Endodermal cell (in vitro differentiated cells): ENCODE data around the gene RGL1. TPM values are rescaled to one million over a fixed set of nuclear protein-coding genes. Genes with fewer than 3 reads are reported as not detected.

Experiments
- DNase-seq: peaks from one replicate; pipeline ENCODE4 v3.0.0-alpha.2; 2017
- H3K27ac ChIP-seq: 2 replicates; pipeline ENCODE4 v1.5.1; 2013; ENCODE audit warnings: mild to moderate bottlenecking, low read depth, low read length, moderate library complexity
- H3K27me3 ChIP-seq: 2 replicates; pipeline ENCODE4 v1.6.1; 2013; ENCODE audit warnings: mild to moderate bottlenecking, low read length, moderate library complexity; ENCODE audit not compliant: insufficient read depth, control insufficient read depth, poor library complexity, severe bottlenecking
- H3K36me3 ChIP-seq: 2 replicates; pipeline ENCODE4 v1.7.0; 2013; ENCODE audit warnings: mild to moderate bottlenecking, low read length, moderate library complexity; ENCODE audit not compliant: control insufficient read depth, insufficient read depth
- H3K4me1 ChIP-seq: one replicate; pipeline ENCODE4 v1.7.0; 2013; ENCODE audit warnings: low read length; ENCODE audit not compliant: control insufficient read depth, insufficient read depth
- H3K4me3 ChIP-seq: 2 replicates; pipeline ENCODE4 v1.5.1; 2013; ENCODE audit warnings: mild to moderate bottlenecking, low read length, moderate library complexity
- H3K9ac ChIP-seq: 2 replicates; pipeline ENCODE4 v1.6.1; 2013; ENCODE audit warnings: mild to moderate bottlenecking, low read length, moderate library complexity; ENCODE audit not compliant: poor library complexity, severe bottlenecking; ENCODE audit errors: extremely low read depth
- H3K9me3 ChIP-seq: 2 replicates; pipeline ENCODE4 v1.6.1; 2013; ENCODE audit warnings: mild to moderate bottlenecking, low read length, moderate library complexity; ENCODE audit not compliant: control insufficient read depth
- H3K27ac Mint-ChIP-seq: 2 replicates; pipeline ENCODE4 v1.8.0; 2020; ENCODE audit warnings: mixed read lengths
- H3K27me3 Mint-ChIP-seq: 2 replicates; pipeline ENCODE4 v1.8.0; 2021; ENCODE audit warnings: mild to moderate bottlenecking, mixed read lengths; ENCODE audit not compliant: insufficient read depth
- H3K36me3 Mint-ChIP-seq: 2 replicates; pipeline ENCODE4 v1.8.0; 2020; ENCODE audit warnings: low read depth, mixed read lengths
- H3K4me1 Mint-ChIP-seq: 2 replicates; pipeline ENCODE4 v1.8.0; 2020; ENCODE audit warnings: mixed read lengths
- H3K4me3 Mint-ChIP-seq: 2 replicates; pipeline ENCODE4 v1.8.0; 2020; ENCODE audit warnings: mild to moderate bottlenecking, moderate library complexity, mixed read lengths
- H3K9me3 Mint-ChIP-seq: 2 replicates; pipeline ENCODE4 v1.8.0; 2020; ENCODE audit warnings: mild to moderate bottlenecking, mixed read lengths
- CTCF ChIP-seq: fragments of 200-600 bp; sonication (generic); conservative IDR thresholded peaks from 2 replicates; pipeline ENCODE4 v1.5.0; 2021; ENCODE audit warnings: antibody characterized with exemption, mild to moderate bottlenecking
- WGBS, 2 experiments: methylation state at CpG; one replicate each; pipeline versions ENCODE4 v1.1.5 to v1.1.7; 2013; ENCODE audit warnings: missing lambda C conversion rate in 2 of 2, mixed read lengths in 1 of 2; ENCODE audit not compliant: insufficient coverage in 1 of 2, insufficient read length in 1 of 2; 5-methylcytosine and 5-hydroxymethylcytosine counted together
- total RNA-seq, 2 donors: library from RNA; stranded (reverse); fragmentation: NEBNext Ultra II Directional in 1 of 2; extraction: Animal tissue kit (Norgen Biotek cat#: 25700) in 1 of 2; gene quantifications; 2 replicates in 1 of 2; 3 replicates in 1 of 2; pipeline ENCODE4 v1.2.1, GENCODE V29; 2021

RGL1 gene
- total RNA-seq, 2 donors from 2014 or later: 0.15 to 2.6 TPM

GRCh38 chr1:183936009-183936408 is 131.1 kb downstream of the RGL1 start:
- H3K36me3 ChIP-seq: no peaks in the 10 kb centered on the region
- no peak overlapping the region for H3K4me3 ChIP-seq
- no peaks in the 10 kb centered on the region for H3K9me3 Mint-ChIP-seq
- no peaks in the 10 kb centered on the region for H3K9me3 ChIP-seq
- no peaks in the 10 kb centered on the region for H3K36me3 Mint-ChIP-seq
- H3K27me3 Mint-ChIP-seq: peaks cover 4% of the 10 kb centered on the region
- no peak overlapping the region for H3K4me3 Mint-ChIP-seq
- no peaks in the 10 kb centered on the region for H3K4me1 ChIP-seq
- no peak for TF ChIP-seq CTCF
- H3K27ac Mint-ChIP-seq: no peak overlapping the region
- H3K27ac ChIP-seq: no peak overlapping the region
- DNase-seq: no peak
- no peaks in the 10 kb centered on the region for H3K27me3 ChIP-seq
- no peaks in the 10 kb centered on the region for H3K4me1 Mint-ChIP-seq
- no peak overlapping the region for H3K9ac ChIP-seq
- WGBS, 2 experiments: 94 to 97% methylated on average over 6 to 7 of the region's 7 CpGs

GRCh38 chr1:183936791-183937190 is 131.9 kb downstream of the RGL1 start:
- no peaks in the 10 kb centered on the region for H3K9me3 ChIP-seq
- no peak overlapping the region for H3K27ac Mint-ChIP-seq
- H3K27me3 ChIP-seq: no peaks in the 10 kb centered on the region
- TF ChIP-seq CTCF: no peak
- H3K9ac ChIP-seq: no peak overlapping the region
- no peak overlapping the region for H3K27ac ChIP-seq
- peaks cover 9% of the 10 kb centered on the region for H3K27me3 Mint-ChIP-seq
- no peak overlapping the region for H3K4me3 Mint-ChIP-seq
- no peaks in the 10 kb centered on the region for H3K4me1 Mint-ChIP-seq
- no peaks in the 10 kb centered on the region for H3K36me3 ChIP-seq
- no peak overlapping the region for H3K4me3 ChIP-seq
- no peaks in the 10 kb centered on the region for H3K36me3 Mint-ChIP-seq
- no peaks in the 10 kb centered on the region for H3K9me3 Mint-ChIP-seq
- H3K4me1 ChIP-seq: no peaks in the 10 kb centered on the region
- WGBS, 2 experiments: 97 to 100% methylated on average over 4 to 7 of the region's 7 CpGs
- DNase-seq: peak; percentile 33

GRCh38 chr1:183937611-183938010 is 132.7 kb downstream of the RGL1 start:
- Histone ChIP-seq H3K36me3 (no peaks in the 10 kb centered on the region), H3K4me3 (no peak overlapping the region), H3K27ac (no peak overlapping the region), H3K9me3 (no peaks in the 10 kb centered on the region), H3K9ac (no peak overlapping the region), H3K27me3 (no peaks in the 10 kb centered on the region), H3K4me1 (no peaks in the 10 kb centered on the region)
- Mint-ChIP-seq H3K4me3 (no peak overlapping the region), H3K27ac (no peak overlapping the region), H3K27me3 (peaks cover 7% of the 10 kb centered on the region), H3K36me3 (no peaks in the 10 kb centered on the region), H3K4me1 (no peaks in the 10 kb centered on the region), H3K9me3 (no peaks in the 10 kb centered on the region)
- WGBS, 2 experiments: 88 to 98% methylated on average over 6 to 10 of the region's 11 CpGs
- TF ChIP-seq CTCF: no peak
- DNase-seq: peak; percentile 27
